ENCODE measurements around the gene MS4A4E. TPM values are rescaled to one million over a fixed set of nuclear protein-coding genes. Genes with fewer than 3 reads are reported as not detected.

The MS4A4E gene

GRCh38 chr11:60150279-60150678 is 92.7 kb downstream of the MS4A4E start:
- no peaks in the 10 kb centered on the region for H3K9me3 ChIP-seq (ENCODE audit: control insufficient read depth, low read length)
- no peak overlapping the region for H3K4me3 ChIP-seq (ENCODE audit: insufficient read depth in 1 of 2, low read depth in 1 of 2, low read length in 2 of 2)
- no peak overlapping the region for H4K8ac ChIP-seq (ENCODE audit: low read length)
- H2BK5ac ChIP-seq (ENCODE audit: low read depth, low read length, poor library complexity, severe bottlenecking) = no peak overlapping the region
- H3K36me3 ChIP-seq (ENCODE audit: control insufficient read depth in 1 of 2, insufficient read depth in 2 of 2, low read depth in 1 of 2, low read length in 2 of 2) = no peaks in the 10 kb centered on the region
- no peaks in the 10 kb centered on the region for H3K27me3 ChIP-seq (ENCODE audit: control insufficient read depth in 1 of 2, insufficient read depth in 1 of 2, low read length in 2 of 2)
- H3K79me1 ChIP-seq (replicated peaks; ENCODE audit: low read length, poor library complexity, severe bottlenecking) = no peaks in the 10 kb centered on the region
- no CpG with 5 or more reads among the region's 1 CpG for WGBS
- no peak overlapping the region for H4K91ac ChIP-seq (ENCODE audit: low read length)
- H2BK12ac ChIP-seq (ENCODE audit: low read length in 2 of 2) = no peak overlapping the region
- no peaks in the 10 kb centered on the region for H3K4me1 ChIP-seq (ENCODE audit: control insufficient read depth, insufficient read depth, low read depth, low read length)
- DNase-seq = no peak
- H2BK15ac ChIP-seq (ENCODE audit: low read depth, poor library complexity, severe bottlenecking) = no peak overlapping the region
- H2BK120ac ChIP-seq (ENCODE audit: low read depth, low read length) = no peak overlapping the region
- no peak overlapping the region for H3K18ac ChIP-seq (ENCODE audit: low read depth in 1 of 2, low read length in 2 of 2)
- no peak overlapping the region for H3K23ac ChIP-seq (ENCODE audit: low read length in 2 of 2)
- H3K27ac ChIP-seq (ENCODE audit: low read length, poor library complexity, severe bottlenecking) = no peak overlapping the region
- no peak overlapping the region for H3K4ac ChIP-seq (ENCODE audit: low read depth in 1 of 2, low read length in 2 of 2)
- no peak overlapping the region for H3K9ac ChIP-seq (ENCODE audit: low read length)
- no peak overlapping the region for H3K14ac ChIP-seq (ENCODE audit: low read length in 2 of 2)
- H2AFZ ChIP-seq (ENCODE audit: low read depth, low read length) = no peak overlapping the region
- H2AK5ac ChIP-seq (ENCODE audit: low read length, severe bottlenecking) = no peak overlapping the region
- H3K4me2 ChIP-seq (ENCODE audit: low read length, poor library complexity, severe bottlenecking) = no peak overlapping the region

Small RNA genes lying within 50 kb of the gene (small RNA-seq; reads per million reads assigned to genes)
- gene MIR6503 (ENCODE audit: low read depth) = not detected
